Measurements from ENCODE around the gene AKR1B15. TPM values are rescaled to one million over a fixed set of nuclear protein-coding genes. Genes with fewer than 3 reads are reported as not detected.

Gene AKR1B15
- polyA plus RNA-seq, 1 donor (not counting 4 experiments of a cell fraction or from before 2014, with no cell fraction given) = 0.28 TPM

- Histone ChIP-seq H3K4me2 (ENCODE audit: control insufficient read depth, extremely low read depth, insufficient read depth, low read depth, low read length) (peak overlapping the region; percentile 73), H3K36me3 (ENCODE audit: control insufficient read depth in 2 of 2, extremely low read depth in 1 of 2, insufficient read depth in 2 of 2, low read length in 2 of 2) (no peaks in the 10 kb centered on the region), H3K9ac (ENCODE audit: control insufficient read depth, extremely low read depth, insufficient read depth, low read length) (no peak overlapping the region), H4K20me1 (ENCODE audit: control insufficient read depth, extremely low read depth, insufficient read depth, low read length) (no peaks in the 10 kb centered on the region), H3K9me1 (ENCODE audit: control insufficient read depth, extremely low read depth, insufficient read depth, low read length) (no peaks in the 10 kb centered on the region), H3K27ac (ENCODE audit: control insufficient read depth, insufficient read depth, low read length) (no peak overlapping the region), H3K27me3 (ENCODE audit: control insufficient read depth, extremely low read depth, insufficient read depth, low read length) (no peaks in the 10 kb centered on the region), H3K4me1 (ENCODE audit: control insufficient read depth, extremely low read depth, insufficient read depth, low read length) (no peaks in the 10 kb centered on the region), H3K79me2 (ENCODE audit: control insufficient read depth, insufficient read depth, low read length) (no peaks in the 10 kb centered on the region), H2AFZ (ENCODE audit: control insufficient read depth, low read length) (no peak overlapping the region), H3K4me3 (ENCODE audit: control insufficient read depth in 2 of 3, extremely low read depth in 1 of 3, insufficient read depth in 2 of 3, low read depth in 1 of 3, low read length in 3 of 3) (no peak overlapping the region), H3K9me3 (ENCODE audit: control insufficient read depth, low read depth, low read length) (no peaks in the 10 kb centered on the region)
- FAIRE-seq (no peak), DNase-seq (ENCODE audit: low read depth, low spot score) (no peak)
- TF ChIP-seq, protein P1, sequence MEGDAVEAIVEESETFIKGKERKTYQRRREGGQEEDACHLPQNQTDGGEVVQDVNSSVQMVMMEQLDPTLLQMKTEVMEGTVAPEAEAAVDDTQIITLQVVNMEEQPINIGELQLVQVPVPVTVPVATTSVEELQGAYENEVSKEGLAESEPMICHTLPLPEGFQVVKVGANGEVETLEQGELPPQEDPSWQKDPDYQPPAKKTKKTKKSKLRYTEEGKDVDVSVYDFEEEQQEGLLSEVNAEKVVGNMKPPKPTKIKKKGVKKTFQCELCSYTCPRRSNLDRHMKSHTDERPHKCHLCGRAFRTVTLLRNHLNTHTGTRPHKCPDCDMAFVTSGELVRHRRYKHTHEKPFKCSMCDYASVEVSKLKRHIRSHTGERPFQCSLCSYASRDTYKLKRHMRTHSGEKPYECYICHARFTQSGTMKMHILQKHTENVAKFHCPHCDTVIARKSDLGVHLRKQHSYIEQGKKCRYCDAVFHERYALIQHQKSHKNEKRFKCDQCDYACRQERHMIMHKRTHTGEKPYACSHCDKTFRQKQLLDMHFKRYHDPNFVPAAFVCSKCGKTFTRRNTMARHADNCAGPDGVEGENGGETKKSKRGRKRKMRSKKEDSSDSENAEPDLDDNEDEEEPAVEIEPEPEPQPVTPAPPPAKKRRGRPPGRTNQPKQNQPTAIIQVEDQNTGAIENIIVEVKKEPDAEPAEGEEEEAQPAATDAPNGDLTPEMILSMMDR (optimal IDR thresholded peaks at IDR 0.05 in 1 of 3, IDR thresholded peaks at IDR 0.05 in 1 of 3, conservative IDR thresholded peaks at IDR 0.05 in 1 of 3; ENCODE audit: extremely low read depth in 1 of 3, insufficient read depth in 2 of 3, low read length in 3 of 3) = peak; percentile 80 to 81 (median 80)
- no peak for TF ChIP-seq EZH2 (IDR thresholded peaks at IDR 0.05; ENCODE audit: low read length)
- dilution Hi-C loops (cut with MboI; ENCODE audit: extremely low pct_ligation_motif_present, low sequenced_read_pairs) = no loop called here
These were observed 57.3 kb downstream of the AKR1B15 start for GRCh38 chr7:134605978-134606923.

GRCh38 chr7:134611611-134612151, 62.8 kb downstream of the AKR1B15 start:
- Histone ChIP-seq H3K27me3 (ENCODE audit: control insufficient read depth, extremely low read depth, insufficient read depth, low read length) (no peaks in the 10 kb centered on the region), H3K9me1 (ENCODE audit: control insufficient read depth, extremely low read depth, insufficient read depth, low read length) (no peaks in the 10 kb centered on the region), H4K20me1 (ENCODE audit: control insufficient read depth, extremely low read depth, insufficient read depth, low read length) (no peaks in the 10 kb centered on the region), H3K79me2 (ENCODE audit: control insufficient read depth, insufficient read depth, low read length) (no peaks in the 10 kb centered on the region), H3K9ac (ENCODE audit: control insufficient read depth, extremely low read depth, insufficient read depth, low read length) (no peak overlapping the region), H3K36me3 (ENCODE audit: control insufficient read depth in 2 of 2, extremely low read depth in 1 of 2, insufficient read depth in 2 of 2, low read length in 2 of 2) (no peaks in the 10 kb centered on the region), H3K9me3 (ENCODE audit: control insufficient read depth, low read depth, low read length) (no peaks in the 10 kb centered on the region), H3K27ac (ENCODE audit: control insufficient read depth, insufficient read depth, low read length) (no peak overlapping the region), H3K4me3 (ENCODE audit: control insufficient read depth in 2 of 3, extremely low read depth in 1 of 3, insufficient read depth in 2 of 3, low read depth in 1 of 3, low read length in 3 of 3) (no peak overlapping the region), H2AFZ (ENCODE audit: control insufficient read depth, low read length) (no peak overlapping the region), H3K4me2 (ENCODE audit: control insufficient read depth, extremely low read depth, insufficient read depth, low read depth, low read length) (no peak overlapping the region), H3K4me1 (ENCODE audit: control insufficient read depth, extremely low read depth, insufficient read depth, low read length) (peaks cover 12% of the 10 kb centered on the region)
- TF ChIP-seq EZH2 (IDR thresholded peaks at IDR 0.05; ENCODE audit: low read length) = no peak
- TF ChIP-seq, protein P1 (optimal IDR thresholded peaks at IDR 0.05 in 1 of 3, IDR thresholded peaks at IDR 0.05 in 1 of 3, conservative IDR thresholded peaks at IDR 0.05 in 1 of 3; ENCODE audit: extremely low read depth in 1 of 3, insufficient read depth in 2 of 3, low read length in 3 of 3) = no peak
- FAIRE-seq (no peak), DNase-seq (ENCODE audit: low read depth, low spot score) (no peak)
- dilution Hi-C loops (cut with MboI; ENCODE audit: extremely low pct_ligation_motif_present, low sequenced_read_pairs) = no loop called here

All from keratinocyte (primary cell).